Myocyte (in vitro differentiated cells): ENCODE measurements around the gene DCAKD. TPM values are rescaled to one million over a fixed set of nuclear protein-coding genes. Genes with fewer than 3 reads are reported as not detected.

Experiments used
- DNase-seq: peaks from one replicate; pipeline ENCODE4 v3.0.0-alpha.2; 2012; ENCODE audit warnings: low read depth
- total RNA-seq: library from RNA; depleted of rRNA; stranded (reverse); fragments of >200 nt; gene quantifications from 2 replicates; pipeline ENCODE4 v1.2.3, GENCODE V29; 2014

The DCAKD gene
- total RNA-seq, 1 donor from 2014 or later: 75.5 TPM

- no peak for DNase-seq
These were observed 45.7 kb downstream of the DCAKD start for GRCh38 chr17:45005700-45006099.

- no peak for DNase-seq
These were observed 47.0 kb downstream of the DCAKD start for GRCh38 chr17:45004388-45004787.

DNA sequence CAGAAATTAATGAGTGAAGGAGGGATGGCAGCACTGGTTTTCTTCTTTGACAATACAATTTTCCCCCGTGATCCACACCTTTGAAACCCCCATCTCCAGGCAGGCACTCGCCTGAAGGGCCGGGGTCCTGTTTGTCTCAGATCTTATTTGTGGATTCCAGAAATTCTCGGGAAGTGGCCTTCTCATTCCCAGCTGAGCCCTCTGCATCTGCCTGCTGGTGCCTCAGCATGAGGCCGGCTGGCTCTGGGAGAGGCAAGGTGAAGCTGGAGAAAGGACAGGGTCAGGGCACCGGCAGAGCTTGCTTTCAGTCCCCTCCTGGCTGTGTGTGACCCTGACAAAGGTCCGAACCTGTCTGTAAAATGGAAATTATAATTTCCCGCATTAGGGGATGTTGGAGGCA is 47.6 kb downstream of the DCAKD start:
- no peak for DNase-seq

- DNase-seq: no peak
These were observed 50.1 kb downstream of the DCAKD start for GRCh38 chr17:45001310-45001709.

GRCh38 chr17:44999433-44999832 is 52.0 kb downstream of the DCAKD start:
- no peak for DNase-seq

- no peak for DNase-seq
These were observed 52.8 kb downstream of the DCAKD start for GRCh38 chr17:44998646-44999045.

GRCh38 chr17:44997733-44998520 is 53.5 kb downstream of the DCAKD start:
- DNase-seq: peak; percentile 81

DNA sequence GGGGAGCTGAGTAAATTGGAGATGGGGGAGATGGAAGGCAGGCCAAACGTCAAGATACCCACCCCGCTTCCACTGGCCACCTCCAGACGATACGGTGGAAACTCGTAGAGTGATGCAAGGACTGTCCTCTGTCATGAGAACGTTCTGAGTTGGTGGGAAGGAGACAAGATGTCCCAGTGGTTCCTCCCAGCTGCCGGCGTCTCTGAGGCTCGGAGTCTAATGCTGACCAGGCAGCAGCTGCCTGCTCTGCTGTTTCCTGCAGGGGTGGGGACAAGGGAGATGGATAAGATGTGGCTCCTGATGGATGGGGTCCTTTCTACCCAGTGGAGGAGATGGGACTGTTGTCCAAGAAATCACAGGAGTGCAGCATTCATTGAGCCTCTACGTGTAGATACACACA is 55.1 kb downstream of the DCAKD start:
- peak; percentile 40 for DNase-seq

GRCh38 chr17:44995436-44996001 is 55.9 kb downstream of the DCAKD start:
- peak; percentile 22 for DNase-seq

DNA sequence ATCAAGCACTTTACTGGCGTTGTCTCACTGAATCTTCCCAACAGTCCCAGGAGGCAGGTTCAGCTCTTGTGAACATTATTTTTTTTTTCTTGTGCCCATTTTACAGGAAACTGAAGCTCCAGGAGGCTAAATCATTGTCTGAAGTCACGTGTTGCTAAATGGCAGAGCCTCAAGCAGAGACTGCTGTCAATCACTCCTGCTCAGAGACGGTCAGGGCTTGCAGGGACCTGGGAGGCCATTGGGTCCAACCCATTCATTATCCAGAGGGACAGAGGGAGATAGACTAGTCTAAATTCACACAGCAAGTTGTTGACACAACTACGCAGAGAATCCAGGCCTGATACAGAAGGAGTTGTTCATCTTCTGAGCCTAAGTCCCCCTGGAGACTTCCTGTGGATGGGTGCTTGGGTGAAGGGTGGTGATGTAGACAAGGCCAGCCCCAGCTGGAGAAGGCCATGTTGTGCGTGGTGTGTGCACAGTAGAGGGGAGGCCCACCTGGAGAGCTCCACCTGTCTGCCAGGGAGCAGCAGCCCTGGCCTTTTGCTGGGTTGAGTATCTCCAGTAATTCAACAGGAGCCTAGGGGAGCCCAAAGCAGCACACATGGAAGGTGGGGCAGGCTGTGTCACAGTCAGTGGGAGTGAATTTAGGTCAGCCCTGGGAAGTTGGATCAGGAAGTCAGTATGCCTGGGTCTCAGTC is 59.0 kb downstream of the DCAKD start:
- no peak for DNase-seq

DNA sequence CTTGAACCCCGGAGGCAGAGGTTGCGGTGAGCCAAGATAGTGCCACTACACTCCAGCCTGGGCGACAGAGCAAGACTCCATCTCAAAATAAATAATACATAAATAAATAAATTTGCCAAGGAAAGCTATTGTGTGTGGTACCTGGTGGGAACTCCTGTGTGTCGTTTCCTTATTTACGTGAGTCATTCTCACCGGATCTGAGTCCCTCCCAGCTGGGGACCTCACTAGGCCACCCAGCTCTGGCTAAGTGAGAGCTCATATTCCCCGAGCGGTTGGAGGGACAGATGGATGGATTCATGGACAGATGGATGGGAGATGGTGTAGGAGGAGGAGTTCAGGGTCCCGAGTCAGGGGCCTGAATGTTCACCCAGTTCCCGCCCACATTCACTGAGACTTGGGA is 60.4 kb downstream of the DCAKD start:
- no peak for DNase-seq

DNA sequence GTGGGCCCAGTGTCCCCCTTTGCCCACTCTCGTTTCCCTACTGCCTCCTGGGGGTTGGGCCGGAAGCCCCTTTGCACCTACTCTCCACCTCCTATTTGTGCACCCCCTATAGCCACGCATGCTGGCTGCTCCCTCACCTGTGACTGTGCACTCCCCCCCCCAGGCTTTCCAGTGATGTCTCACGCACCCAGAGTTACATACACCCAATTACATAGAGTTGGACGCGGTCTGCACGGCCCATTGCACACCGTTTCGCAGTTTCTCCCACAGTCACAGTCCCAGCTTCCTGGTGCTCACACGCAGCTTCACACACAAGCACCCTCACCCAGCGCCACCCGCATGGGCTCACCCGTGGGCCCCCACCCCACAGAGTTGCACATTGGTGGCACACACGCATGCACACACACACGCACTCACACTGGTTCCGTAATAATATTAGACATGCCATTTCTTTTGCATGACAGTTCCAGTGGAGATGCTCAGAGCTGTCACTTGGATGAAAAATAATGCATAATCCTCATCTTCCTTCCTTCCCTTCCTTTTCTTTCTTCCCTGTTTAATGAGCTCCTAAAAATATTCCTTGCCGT is 61.8 kb downstream of the DCAKD start:
- DNase-seq: no peak

DNA sequence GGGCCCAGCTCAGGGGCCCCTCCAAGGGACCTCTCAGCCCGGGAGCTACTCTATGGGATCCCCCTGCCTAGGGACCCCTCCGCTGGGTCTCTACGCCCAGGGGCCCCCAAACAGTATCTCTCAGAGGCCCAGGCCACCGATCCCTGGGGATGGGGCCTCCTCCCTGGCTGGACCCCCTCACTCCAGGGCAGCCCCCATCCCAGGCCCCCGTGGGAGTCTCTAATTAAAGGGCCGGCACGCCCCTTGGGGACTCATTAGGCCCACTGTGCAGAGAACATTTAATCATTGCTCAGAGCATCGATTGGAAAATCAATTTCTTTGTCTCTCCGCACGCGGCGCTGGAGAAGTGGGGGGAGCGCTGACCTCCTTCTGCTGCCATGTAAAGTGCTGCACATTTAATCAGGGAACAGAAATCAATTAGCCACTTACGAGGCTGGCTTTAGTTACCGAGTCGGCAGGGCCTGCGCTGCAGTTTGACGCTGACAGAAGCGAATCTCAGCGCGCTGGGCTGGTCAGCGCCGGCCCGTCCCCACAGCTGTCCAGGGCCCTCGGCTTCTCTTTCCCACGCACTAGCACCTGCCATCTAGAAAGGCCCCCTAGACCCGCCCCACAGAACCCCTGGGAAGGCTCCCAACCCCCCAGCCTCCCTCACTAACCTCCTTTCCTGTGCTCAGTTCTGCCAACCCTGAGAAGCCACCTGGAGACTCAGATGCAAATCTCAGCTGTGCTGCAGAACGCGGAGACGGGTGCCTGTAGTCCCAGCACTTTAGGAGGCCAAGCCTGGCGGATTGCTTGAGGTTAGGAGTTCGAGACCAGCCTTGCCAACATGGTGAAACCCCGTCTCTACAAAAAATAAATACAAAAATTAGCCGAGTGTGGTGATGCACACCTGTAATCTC is 63.1 kb downstream of the DCAKD start:
- no peak for DNase-seq

- no peak for DNase-seq
These were observed 67.9 kb downstream of the DCAKD start for GRCh38 chr17:44983563-44983962.

GRCh38 chr17:44982113-44982702 is 69.2 kb downstream of the DCAKD start:
- DNase-seq: no peak

DNA sequence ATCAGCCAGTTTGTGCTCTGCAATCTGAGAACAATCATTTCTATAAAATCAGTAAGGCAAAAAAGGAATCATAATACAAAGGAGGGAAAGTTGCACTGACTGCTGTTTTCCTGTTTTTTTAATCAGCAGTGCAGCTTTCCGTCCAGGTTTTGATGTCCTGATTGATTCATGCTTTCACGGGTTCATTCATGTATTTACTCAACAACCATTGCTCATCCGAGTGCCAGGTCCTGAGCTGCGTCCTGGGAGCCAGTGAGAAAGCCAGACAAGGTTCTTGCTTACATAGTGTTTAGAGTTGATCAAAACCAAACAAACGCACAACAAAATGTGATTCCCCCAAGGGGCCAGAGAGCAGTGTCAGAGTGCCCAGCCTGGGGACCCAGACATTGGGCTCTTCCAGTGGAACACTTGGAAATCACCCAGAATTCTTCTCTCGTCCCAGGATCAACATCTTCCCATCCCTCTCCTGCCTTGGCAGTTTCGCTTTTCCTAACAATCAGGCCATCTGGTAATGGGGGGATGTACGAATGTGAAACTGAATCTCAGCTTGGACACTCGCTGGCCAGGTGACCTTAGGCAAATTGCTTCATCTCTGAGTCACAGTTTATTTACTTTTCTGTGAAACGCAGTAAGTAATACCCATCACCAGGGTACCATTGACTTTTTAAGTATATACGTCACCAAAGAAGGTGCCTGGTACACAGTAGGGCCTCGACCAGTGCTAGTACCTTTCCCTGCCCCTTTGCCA is 70.0 kb downstream of the DCAKD start:
- DNase-seq: no peak

- peak; percentile 87 for DNase-seq
These were observed 71.9 kb downstream of the DCAKD start for GRCh38 chr17:44979426-44979995.

DNA sequence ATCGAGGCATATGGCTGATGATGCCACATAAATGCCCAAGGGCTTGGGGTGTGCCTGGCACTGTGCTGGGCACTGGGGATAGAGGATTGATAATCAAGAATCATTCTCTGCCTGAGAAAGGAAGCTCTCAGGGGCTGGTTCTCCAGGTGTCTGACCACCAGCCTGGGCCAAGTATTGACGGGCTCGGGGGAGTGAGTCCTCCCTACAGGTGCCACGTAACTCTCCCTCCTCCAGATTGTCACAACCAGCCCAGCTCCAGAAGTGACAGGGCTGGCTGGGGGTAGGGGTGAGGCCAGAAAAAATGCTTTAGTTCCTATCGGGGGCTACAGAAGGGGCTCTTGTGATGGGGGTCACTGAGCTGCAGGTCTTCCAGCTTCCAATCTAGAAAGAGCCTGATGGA is 72.6 kb downstream of the DCAKD start:
- DNase-seq: no peak

GRCh38 chr17:44977814-44978550 is 73.5 kb downstream of the DCAKD start:
- peak; percentile 42 for DNase-seq
